Gastroesophageal sphincter (tissue), 3 donors: ENCODE results near the gene C4orf46.

Source experiments
- CTCF ChIP-seq, 4 experiments: fragments of 200-600 bp in 2 of 4; fragments of 450-650 bp in 2 of 4; sonication (generic) in 1 of 4; IDR thresholded peaks; one replicate each; pipeline ENCODE4 v1.5.1; 2017 to 2019; ENCODE audit warnings: antibody characterized with exemption in 4 of 4, mild to moderate bottlenecking in 2 of 4, moderate library complexity in 2 of 4
- POLR2AphosphoS5 ChIP-seq: sonication (generic); formaldehyde crosslinking; IDR thresholded peaks from one replicate; pipeline ENCODE4 v1.6.1; 2017; ENCODE audit warnings: antibody characterized with exemption

GRCh38 chr4:158621729-158622128 is 50.0 kb downstream of the C4orf46 start:
- TF ChIP-seq CTCF (IDR thresholded peaks at IDR 0.05) (no peak), POLR2AphosphoS5 (no peak)
